HG03575 (cell line): ENCODE measurements around the gene CRIP1.

ENCODE experiments used
- ATAC-seq: cut with Tn5 transposase; IDR thresholded peaks from one replicate; pipeline ENCODE4 v1.9.1; 2021; ENCODE audit not compliant: unreplicated experiment, insufficient number of reproducible peaks, low FRiP score; ENCODE audit errors: extremely low read depth

Gene CRIP1

GRCh38 chr14:105499256-105500035, 12.8 kb downstream of the CRIP1 start:
- no peak for ATAC-seq

GRCh38 chr14:105500036-105500725, 13.5 kb downstream of the CRIP1 start:
- no peak for ATAC-seq

DNA sequence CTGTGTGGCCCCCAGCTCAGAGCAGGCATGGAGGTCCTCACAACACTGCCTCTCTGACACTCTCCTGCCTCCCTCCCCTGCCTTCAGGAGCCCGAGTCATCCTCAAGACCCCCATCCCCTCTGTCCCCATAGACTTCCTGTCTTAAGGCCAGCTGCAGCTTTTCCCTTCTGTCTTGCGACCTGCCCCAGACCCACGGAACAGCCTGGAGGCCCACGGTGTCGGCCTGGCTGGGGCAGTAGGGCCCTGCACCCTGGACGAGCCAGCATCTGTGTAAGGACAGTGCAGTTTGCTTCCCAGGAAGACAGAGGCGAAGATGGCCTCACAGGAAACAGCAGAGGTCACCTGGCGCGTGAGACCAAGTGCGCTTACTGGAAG, 14.0 kb downstream of the CRIP1 start:
- no peak for ATAC-seq

- no peak for ATAC-seq
Measured at GRCh38 chr14:105501504-105502291, 15.0 kb downstream of the CRIP1 start.

GRCh38 chr14:105502446-105503295, 16.0 kb downstream of the CRIP1 start:
- ATAC-seq, result no peak

DNA sequence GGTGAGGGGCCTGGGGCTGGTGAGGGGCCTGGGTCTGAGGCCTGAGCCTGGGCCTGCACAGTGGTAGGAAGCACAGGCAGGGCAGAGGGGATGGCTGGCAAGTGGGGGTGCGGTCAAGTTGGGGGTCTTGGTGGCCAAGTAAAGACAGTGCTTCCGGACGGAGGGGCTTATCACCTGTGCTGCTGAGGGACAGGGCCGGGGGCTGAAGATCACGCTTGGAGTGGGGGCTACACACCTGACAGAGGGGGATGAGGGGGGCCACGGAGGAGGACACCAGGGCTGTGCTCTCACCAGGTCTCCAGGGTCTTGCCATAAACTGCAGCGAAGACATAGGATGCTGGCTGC, 16.6 kb downstream of the CRIP1 start:
- ATAC-seq, result no peak

- ATAC-seq, result no peak
Measured at GRCh38 chr14:105503935-105504692, 17.4 kb downstream of the CRIP1 start.

GRCh38 chr14:105505101-105505500, 18.4 kb downstream of the CRIP1 start:
- ATAC-seq, result no peak

DNA sequence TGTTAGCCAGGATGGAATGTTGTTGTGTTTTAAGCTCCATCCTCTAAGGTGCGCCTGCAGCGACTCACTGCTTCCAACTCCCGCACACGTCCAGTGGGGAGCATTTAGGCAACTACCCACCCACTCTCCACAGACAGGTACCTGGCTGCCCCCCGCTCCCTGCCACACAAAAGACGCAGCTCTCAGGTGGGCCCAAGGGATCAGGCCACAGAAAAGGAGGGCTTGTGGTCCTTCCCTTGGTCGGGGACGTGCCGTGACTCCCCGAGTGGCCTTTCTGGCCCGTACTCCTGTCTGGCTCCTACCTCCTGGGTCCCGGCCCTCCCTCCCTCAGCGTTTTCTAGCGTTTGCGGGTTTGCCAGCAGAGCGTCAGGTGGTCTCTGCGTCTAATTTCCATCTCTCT, 20.6 kb downstream of the CRIP1 start:
- no peak for ATAC-seq

- no peak for ATAC-seq
Measured at GRCh38 chr14:105508069-105508468, 21.4 kb downstream of the CRIP1 start.

GRCh38 chr14:105508601-105509000, 21.9 kb downstream of the CRIP1 start:
- ATAC-seq, result no peak

GRCh38 chr14:105517096-105517495, 30.4 kb downstream of the CRIP1 start:
- ATAC-seq, result no peak

DNA sequence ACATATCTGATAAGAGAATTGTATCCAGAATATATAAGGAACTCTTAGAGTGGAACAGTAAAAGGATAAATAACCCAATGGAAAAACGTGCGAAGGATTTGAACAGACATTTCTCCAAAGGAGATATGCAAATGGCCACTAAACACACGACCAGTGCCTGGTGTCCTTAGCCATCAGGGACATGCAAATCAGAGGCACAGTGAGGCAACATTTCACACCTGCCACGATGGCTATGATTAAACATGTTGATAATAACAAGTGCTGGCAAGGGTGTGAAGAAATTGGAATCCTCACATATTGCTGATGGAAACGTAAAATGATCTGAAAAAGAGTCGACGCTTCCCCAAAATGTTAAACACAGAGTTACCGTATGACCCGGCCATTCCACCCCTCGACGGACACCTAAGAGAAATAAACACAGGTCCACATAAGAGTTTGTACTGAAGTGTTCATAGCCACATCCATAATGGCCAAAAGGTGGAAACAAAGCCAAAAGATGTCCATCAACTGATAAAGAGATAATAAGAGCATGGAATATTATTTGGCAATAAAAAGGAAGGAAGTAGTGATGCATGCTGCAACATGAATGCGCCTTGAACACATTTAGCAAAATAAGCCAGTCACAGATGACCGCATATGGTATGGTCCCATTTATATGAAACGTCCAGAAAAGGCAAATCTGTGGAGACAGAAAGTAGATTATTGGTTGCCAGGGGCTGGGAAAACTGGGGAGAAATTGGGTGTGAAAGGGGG, 33.4 kb downstream of the CRIP1 start:
- ATAC-seq, result no peak

DNA sequence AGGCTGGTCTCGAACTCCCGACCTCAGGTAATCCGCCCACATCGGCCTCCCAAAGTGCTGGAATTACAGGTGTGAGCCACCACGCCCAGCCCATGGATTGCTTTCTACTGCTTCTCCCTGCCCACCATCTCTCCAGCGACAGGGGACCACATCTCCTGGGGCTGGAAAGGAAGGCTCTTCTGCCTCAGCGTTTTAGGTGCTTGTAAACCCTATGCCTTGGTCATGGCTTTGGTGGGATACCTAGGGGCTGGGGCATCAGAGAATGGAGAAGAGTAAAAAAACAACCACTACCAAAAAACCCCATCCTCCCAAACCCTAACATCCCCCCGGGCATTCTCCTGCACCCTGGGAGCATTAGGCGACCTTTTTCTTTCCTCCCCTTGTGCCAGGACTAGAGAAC, 38.6 kb downstream of the CRIP1 start:
- ATAC-seq, result no peak

DNA sequence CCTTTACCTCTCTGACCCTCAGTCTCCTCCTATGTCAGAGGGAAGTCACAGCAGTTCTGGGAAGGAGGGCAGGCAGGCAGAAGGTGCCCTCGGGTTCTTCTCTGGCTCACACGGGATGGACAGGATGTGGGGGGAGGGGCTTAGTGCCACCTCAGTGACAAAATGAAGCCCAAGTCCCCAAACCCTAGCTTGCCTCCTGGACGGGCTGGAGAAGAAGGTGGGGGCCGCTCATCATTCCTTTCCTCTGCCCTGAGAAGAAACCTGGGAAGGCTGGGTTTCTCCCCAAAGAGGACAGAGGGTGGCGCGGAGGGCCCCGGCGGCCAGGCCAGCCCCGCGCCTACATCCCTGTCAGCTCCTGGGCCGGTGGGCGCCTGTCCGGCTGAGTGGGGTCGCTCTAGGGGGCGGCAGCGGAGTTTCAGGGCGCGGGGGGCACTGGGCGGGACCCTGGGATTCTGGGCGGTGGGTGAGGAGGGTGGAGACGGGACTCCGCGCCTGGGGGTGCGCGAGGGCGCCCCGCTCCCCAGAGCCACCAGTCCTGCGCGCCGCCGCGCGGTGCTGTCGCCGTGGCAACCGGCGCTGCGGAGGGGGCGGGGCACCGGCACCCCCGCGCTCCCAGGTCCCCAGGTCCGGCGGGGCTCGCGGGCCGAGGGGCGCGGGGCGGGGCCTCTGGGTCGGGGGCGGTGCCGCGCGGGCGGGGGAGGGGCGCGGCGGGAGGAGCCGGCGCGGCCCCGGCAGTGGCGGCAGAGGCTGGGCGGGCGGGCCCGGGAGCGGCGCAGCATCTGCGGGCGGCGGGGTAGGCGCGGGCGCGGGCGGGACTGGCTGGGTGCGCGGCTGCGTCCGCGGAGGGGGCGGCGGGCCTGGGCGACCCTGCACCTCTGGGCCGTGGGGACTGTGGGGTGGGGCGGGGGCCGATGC, 39.4 kb downstream of the CRIP1 start, which contains the start of gene TMEM121:
Gene TMEM121 (plus strand): TSS at position 723 of the 915 bp plus-strand sequence. CDS start 2,252 bp downstream, outside the sequence.
- no peak for ATAC-seq

- no peak for ATAC-seq
Measured at GRCh38 chr14:105526776-105527380, 40.2 kb downstream of the CRIP1 start.
